ENCODE results near the gene COL8A1. TPM values are rescaled to one million over a fixed set of nuclear protein-coding genes. Genes with fewer than 3 reads are reported as not detected.

The COL8A1 gene
- polyA plus RNA-seq, 10 donors = 0.49 to 2.1 (median 0.99) TPM

DNA sequence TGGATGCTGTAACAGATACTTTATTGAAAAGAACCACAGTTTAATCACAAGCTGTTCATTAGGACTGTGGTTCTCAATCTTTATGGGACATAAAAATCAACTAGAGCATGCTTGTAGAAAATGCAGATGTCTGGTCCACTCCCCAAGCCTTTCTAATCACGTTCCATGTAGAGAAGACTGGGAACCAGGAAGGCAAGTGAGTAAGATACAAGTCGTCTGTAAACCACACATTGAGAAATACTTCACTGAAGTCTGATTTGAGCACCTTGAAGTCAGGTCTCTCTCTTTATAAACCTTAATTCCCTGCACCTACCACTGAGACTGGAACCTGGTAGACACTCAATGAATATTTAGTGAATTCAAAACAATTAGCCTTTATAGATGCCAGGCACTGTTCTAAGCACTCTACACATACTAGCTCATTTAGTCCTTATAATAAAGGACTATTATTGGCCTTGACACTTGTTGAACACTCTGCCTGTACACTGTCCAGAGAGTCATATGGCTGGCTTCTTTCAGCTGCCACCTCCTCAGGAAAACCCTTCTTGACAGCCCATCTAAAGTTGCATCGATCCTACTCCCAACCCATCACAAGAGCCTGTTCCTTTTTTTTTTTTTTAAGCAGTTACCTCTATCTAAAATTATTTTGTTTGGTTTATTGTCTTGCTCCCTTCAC is 120.2 kb downstream of the COL8A1 start:
- DNase-seq = no peak

DNA sequence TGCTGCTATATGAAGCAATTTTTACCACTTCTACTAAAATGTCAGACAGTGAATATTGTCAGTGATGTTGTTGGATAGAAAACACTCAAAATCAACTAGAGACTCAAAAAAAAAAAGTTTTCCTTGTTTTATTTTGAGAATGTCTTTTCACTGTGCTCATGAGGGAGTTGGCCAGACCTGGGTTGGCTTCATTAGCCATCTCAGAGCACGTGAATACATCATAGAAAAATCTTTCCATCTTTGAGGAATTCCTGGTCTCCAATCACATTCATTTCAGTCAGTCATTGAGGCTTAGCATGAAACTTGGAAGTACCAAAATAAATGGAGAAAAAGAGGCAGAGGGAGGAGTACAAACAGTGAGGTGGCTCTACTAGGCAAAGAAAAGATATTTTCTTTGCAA is 121.6 kb downstream of the COL8A1 start:
- DNase-seq = peak in 1 of 3 donors; percentile 40

GRCh38 chr3:99760629-99761028 is 122.2 kb downstream of the COL8A1 start:
- peak; percentile 47 to 66 (median 56) for DNase-seq

DNA sequence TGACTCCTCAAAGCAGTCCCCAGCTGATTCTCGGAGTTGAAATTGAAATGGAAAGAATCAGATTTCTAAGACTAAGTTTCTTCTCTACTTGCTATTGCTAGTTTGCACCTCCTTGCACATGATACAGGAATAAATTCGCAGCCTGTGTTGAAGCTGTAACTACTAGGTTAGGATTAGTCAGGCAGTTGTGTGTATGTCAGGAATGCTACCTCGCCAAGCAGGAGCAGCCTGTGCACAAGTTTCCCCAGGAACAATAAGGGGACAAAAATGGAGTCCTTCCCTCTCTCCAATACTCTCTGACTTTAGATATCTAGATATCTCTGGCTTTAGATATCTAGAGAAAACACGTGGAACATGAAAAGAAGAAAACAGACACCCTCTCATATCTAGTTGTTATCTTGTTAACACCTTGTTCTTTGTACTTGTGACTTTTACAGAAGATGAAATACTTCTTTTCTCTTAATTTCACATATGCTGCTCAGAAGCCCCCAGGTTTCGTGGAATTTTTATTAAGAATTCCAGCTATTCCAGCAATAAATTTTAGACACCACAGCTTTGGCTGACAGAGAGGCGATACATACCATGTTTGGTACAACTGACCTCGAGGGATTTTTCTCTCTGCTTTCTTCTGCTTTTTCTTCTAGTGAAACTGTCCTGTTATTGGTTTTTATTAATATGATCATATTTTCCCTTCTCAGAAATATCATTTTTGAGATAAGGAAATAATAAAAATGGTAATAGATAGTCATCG is 123.2 kb downstream of the COL8A1 start:
- no peak for DNase-seq

GRCh38 chr3:99762901-99763300 is 124.5 kb downstream of the COL8A1 start:
- no peak for DNase-seq

GRCh38 chr3:99764377-99764776 is 126.0 kb downstream of the COL8A1 start:
- DNase-seq = no peak

- peak in 1 of 3 donors; percentile 73 for DNase-seq
Measured at GRCh38 chr3:99765042-99765942, 126.9 kb downstream of the COL8A1 start.

DNA sequence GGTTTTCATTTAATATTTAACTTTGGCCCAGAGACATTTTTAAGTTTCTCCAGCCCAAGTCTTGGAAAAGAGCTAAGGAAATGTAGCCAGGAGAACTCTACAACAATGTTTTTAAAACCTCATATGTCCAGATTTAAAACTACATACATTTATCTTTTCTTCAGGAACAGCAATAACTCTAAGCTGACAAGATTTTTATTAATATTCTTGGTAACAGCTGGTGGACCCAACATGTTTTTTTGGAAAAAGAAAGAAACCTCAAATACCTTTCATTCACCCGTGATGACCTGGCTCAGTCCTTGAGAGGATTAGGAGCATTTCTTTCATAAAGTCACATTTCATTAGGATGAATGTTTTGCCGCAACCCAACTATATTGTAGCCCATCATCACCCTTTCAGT is 128.9 kb downstream of the COL8A1 start:
- DNase-seq = peak; percentile 38 to 72 (median 61)

GRCh38 chr3:99768126-99768525 is 129.7 kb downstream of the COL8A1 start:
- no peak for DNase-seq

DNA sequence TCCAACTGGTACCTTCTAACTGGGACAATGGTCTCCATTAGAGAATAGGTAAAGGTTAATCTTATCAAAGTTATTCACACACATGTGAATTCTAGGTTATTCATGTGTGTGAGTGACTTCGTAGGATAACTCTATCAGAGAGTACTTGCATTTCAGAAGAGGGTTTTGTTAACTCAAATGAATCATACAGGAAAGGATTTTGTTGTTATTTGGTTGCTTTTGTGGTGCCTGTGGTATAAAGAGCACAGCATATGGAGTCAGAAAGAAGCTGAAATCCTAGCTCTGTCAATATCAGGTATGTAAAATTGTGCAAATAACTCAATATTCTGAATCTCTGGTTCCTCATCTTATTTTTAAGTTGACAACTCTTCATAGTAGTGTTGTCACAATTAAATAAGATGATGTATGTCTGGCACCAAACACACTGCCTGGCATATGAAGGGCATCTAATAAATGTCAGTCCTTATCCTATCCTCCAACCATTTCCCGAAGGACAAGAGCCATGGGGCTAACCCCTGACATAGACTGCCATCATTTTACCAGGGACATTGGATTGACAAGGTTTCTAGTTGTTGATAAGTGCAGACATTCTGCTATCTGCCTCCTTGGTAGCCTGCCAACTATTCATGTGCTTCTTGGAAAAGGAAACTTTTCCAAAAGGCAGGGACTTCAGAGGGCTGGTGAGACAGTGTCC is 130.6 kb downstream of the COL8A1 start:
- DNase-seq = no peak

GRCh38 chr3:99772171-99772570 is 133.8 kb downstream of the COL8A1 start:
- no peak for DNase-seq

DNA sequence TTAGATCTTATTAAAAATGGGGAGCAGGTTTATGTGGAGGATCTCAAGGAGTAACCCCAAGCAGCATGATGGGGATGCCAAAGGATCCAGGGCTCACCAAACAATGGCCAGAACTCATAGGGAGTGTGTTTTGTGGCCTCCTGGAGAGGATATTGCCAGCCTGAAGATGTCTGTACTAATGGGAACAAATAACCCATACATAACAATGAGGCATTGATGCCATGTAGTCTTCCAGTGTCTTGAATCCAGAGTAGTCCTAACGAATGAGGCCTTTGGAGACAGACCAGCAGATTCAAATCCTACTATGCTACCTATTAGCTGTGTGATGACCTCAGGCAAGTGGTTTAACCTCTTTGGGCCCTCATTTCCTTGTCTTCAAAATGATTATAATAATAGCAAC is 134.3 kb downstream of the COL8A1 start:
- no peak for DNase-seq

DNA sequence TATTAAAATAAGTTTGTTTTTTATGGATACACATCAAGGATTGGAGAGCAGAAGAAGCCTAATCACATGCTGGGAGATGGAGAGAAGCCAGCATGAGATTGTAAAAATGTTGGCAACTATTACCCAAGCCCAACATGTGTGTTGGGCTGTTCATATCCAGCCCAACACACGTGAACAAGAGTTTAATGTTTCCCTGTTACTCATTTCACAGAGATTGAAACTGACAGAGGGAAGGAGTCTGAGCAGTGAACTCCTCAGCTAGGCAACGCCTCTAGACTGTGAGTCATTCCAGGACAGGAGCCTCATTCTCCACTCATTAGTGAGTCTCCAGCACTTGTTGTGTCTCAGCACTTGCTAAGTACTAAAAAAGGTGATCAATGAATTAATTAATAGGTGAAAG is 136.1 kb downstream of the COL8A1 start:
- DNase-seq = peak; percentile 47 to 84 (median 75)

DNA sequence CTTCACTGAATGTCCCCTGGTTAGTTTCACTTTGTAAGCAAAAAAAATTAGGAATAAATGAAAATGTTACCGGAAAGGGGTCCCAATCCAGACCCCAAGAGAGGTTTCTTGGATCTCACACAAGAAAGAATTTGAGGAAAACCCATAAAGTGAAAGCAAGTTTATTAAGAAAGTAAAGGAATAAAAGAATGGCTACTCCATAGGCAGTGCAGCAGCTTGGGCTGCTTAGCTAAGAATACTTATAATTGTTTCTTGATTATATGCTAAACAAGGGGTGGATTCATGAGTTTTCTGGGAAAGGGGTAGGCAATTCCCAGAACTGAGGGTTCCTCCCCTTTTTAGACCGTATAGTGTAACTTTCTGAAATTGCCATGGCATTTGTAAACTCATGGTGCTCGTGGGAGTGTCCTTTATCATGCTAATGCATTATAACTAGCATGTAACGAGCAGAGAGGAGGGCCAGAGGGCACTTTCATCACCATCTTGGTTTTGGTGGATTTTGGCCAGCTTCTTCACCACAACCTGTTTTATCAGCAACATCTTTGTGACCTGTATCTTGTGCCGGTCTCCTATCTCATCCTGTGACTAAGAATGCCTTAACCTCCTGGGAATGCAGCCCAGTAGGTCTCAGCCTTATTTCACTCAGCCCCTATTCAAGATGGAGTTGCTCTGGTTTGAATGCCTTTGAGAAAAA is 138.3 kb downstream of the COL8A1 start:
- no peak for DNase-seq

- no peak for DNase-seq
Measured at GRCh38 chr3:99777210-99777549, 138.8 kb downstream of the COL8A1 start.

DNA sequence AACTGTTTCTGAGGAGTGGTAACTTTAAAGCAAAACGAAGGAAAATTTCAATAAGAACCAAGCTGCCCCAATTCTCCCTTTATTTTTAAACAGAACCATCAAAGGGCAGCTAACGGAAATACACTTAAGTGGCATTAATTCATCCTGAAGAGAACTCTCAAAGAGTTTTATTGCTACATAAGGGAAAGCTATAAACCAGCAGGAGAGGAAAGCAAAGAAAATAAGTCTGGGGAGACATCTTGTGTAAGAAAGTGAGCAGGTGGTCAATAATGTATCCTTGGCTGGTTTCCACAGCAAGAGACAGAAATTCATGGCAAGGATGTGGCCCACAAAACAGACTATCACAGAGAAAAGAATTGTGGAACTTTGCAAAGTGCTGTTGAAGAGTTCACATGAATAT is 139.3 kb downstream of the COL8A1 start:
- no peak for DNase-seq

DNA sequence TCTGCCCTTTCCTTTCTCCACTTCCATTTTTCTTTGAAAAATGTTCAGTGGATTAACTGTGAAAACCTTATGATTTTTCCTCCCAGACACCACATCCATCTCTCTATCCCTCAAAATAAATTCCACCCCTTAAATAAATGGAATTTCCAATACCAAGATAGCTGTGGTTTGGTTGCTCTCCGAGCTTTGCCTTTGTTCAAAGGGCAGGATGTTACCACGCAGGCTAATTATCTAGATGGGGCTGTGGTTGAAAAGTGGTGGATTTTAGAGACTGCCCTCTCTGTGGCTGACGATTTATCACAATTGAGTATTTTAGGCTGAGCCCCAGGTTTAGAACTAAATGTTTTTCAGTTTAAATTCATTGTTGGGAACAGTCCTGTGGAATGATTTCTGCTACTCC is 142.4 kb downstream of the COL8A1 start:
- DNase-seq = peak in 1 of 3 donors; percentile 58

- DNase-seq = peak in 1 of 3 donors; percentile 42
Measured at GRCh38 chr3:99781761-99782160, 143.4 kb downstream of the COL8A1 start.

DNA sequence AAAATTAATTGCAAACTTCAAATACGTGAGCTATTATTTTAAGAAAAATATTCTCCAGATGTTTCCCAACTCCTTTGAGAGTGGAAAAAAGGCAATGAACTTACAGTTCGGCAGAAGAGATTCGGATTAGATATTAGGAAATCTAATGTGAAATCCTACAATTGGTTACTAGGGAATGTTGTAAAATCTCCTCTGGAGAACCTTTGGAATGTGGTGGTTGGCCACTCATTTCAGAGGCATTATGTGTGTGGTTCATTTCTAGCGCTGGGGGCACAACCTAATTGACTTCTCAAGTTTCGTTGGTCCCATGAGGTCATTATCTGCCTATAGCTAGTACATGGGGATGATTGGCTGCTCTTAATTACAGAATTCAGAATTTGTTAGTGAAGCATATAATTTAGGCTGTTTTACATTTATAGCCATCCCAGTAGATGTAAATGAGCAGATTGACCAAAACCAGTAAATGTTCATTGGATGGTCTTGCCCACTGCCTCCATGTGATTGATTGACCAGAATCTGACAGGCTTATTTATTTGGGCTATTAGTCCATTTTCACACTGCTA is 144.7 kb downstream of the COL8A1 start:
- peak in 2 of 3 donors; percentile 17 to 89 for DNase-seq

DNA sequence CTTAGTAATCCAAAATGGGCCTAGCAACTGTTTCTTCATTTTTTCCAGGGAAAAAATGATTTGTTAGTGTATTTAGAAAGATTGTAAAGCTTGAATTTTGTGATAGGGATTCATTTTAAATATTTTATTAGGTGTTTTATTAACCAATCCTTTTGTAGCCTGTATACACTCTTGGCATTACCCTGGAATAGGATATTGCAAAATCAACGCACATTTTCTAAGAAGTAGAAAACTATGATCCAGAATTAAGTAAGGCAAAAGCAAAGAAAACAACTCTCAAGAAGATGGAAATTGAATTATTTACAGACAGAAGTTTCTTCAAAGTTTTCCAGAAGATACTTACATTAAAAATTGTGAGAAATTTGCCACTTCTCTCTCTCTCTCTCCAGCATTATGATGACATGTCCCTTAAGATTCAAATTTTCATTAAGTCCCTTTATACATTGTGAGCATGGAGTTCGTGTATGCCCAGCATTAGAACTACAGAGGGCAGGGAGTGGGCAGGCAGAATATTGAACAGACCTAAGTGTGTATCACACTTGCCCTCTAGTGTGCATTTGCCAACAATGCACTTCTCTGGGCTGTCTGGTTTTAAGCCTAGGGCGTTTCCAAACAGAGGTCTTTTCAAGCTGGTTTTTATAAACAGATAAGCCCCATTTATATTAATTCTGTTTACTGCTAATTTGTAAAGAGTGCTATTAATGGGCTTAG is 150.8 kb downstream of the COL8A1 start:
- DNase-seq = peak; percentile 24 to 56 (median 43)
